Fibroblast of villous mesenchyme (primary cell): ENCODE data around the gene ZBP1. TPM values are rescaled to one million over a fixed set of nuclear protein-coding genes. Genes with fewer than 3 reads are reported as not detected.

Source experiments
- DNase-seq: peaks from one replicate; pipeline ENCODE4 v3.0.0-alpha.2; 2010; ENCODE audit warnings: low read depth
- H3K4me3 ChIP-seq: 2 replicates; pipeline ENCODE4 v1.5.1; 2011; ENCODE audit warnings: low read depth, mild to moderate bottlenecking, low read length
- CTCF ChIP-seq: IDR thresholded peaks from 2 replicates; pipeline ENCODE4 v1.5.1; 2012; ENCODE audit warnings: low read depth, mild to moderate bottlenecking, low read length; ENCODE audit not compliant: insufficient read depth
- total RNA-seq: library from RNA; depleted of rRNA; stranded (reverse); fragments of >200 nt; gene quantifications from 2 replicates; pipeline ENCODE4 v1.2.3, GENCODE V29; 2012

The ZBP1 gene
- total RNA-seq, 1 donor: not detected

GRCh38 chr20:57619051-57619831 lies 985 bp downstream of the ZBP1 start:
- DNase-seq: no peak

GRCh38 chr20:57618764-57619050 lies 1.5 kb downstream of the ZBP1 start:
- DNase-seq: no peak
- TF ChIP-seq CTCF: no peak

More at GRCh38 chr20:57619051-57619831, 985 bp downstream of the ZBP1 start:
- TF ChIP-seq CTCF: no peak
- no peak overlapping the region for H3K4me3 ChIP-seq

GRCh38 chr20:57618091-57618763 lies 2.0 kb downstream of the ZBP1 start:
- H3K4me3 ChIP-seq: no peak overlapping the region
- no peak for DNase-seq
- TF ChIP-seq CTCF: no peak

More at GRCh38 chr20:57618764-57619050, 1.5 kb downstream of the ZBP1 start:
- H3K4me3 ChIP-seq: no peak overlapping the region

- no peak for TF ChIP-seq CTCF
- no peak overlapping the region for H3K4me3 ChIP-seq
- DNase-seq: no peak
These were observed 3.0 kb downstream of the ZBP1 start for GRCh38 chr20:57617079-57617795.

GRCh38 chr20:57616143-57616951 lies 3.9 kb downstream of the ZBP1 start:
- no peak overlapping the region for H3K4me3 ChIP-seq
- no peak for TF ChIP-seq CTCF
- DNase-seq: no peak

- TF ChIP-seq CTCF: no peak
- H3K4me3 ChIP-seq: no peak overlapping the region
- DNase-seq: no peak
These were observed 4.8 kb downstream of the ZBP1 start for GRCh38 chr20:57615445-57615811.
